A549 (cell line): ENCODE measurements around the gene NAA40.

Source experiments
- CEBPB ChIP-seq, 2 experiments: fragments of >200 bp in 1 of 2; sonication (Bioruptor Twin) in 1 of 2; formaldehyde crosslinking in 1 of 2; IDR thresholded peaks; 2 replicates each; pipeline ENCODE4 v1.6.1; 2012 to 2016
- MAX ChIP-seq: IDR thresholded peaks from 2 replicates; pipeline ENCODE4 v1.6.1; 2012
- MAZ ChIP-seq: fragments of 150-350 bp; IDR thresholded peaks from 2 replicates; pipeline ENCODE4 v1.6.1; 2014; ENCODE audit warnings: antibody characterized with exemption, low read depth, low read length, borderline replicate concordance
- POLR2A ChIP-seq: IDR thresholded peaks from 2 replicates; pipeline ENCODE4 v1.6.1; 2012; ENCODE audit warnings: mild to moderate bottlenecking, low read length
- RAD21 ChIP-seq, 2 experiments: fragments of >200 bp in 1 of 2; sonication (Bioruptor Twin) in 1 of 2; formaldehyde crosslinking in 1 of 2; IDR thresholded peaks in 1 of 2; conservative IDR thresholded peaks in 1 of 2; 2 replicates in 1 of 2; 3 replicates in 1 of 2; pipeline ENCODE4 v1.6.1; 2012 to 2018; ENCODE audit warnings: inconsistent platforms in 1 of 2
- REST ChIP-seq: fragments of 200-600 bp; sonication (generic); IDR thresholded peaks from 2 replicates; pipeline ENCODE4 v1.6.1; 2016; ENCODE audit warnings: antibody characterized with exemption, mild to moderate bottlenecking, moderate library complexity
- ZNF302 ChIP-seq: fragments of 250-450 bp; sonication (Bioruptor Pico); IDR thresholded peaks from 2 replicates; pipeline ENCODE4 v1.9.0; 2021; ENCODE audit warnings: inconsistent platforms, mild to moderate bottlenecking, moderate library complexity
- TF ChIP-seq, protein P1 (sequence below): fragments of >200 bp; sonication (Bioruptor Twin); formaldehyde crosslinking; IDR thresholded peaks from 3 replicates; pipeline ENCODE4 v1.5.1; 2016

GRCh38 chr11:63985812-63986155, 47.0 kb downstream of the NAA40 start:
- TF ChIP-seq POLR2A (no peak), MAZ (no peak), CEBPB (IDR thresholded peaks at IDR 0.05) (no peak), REST (no peak), ZNF302 (CRISPR knock-in tag) (no peak), RAD21 (conservative IDR thresholded peaks at IDR 0.05 in 1 of 2, IDR thresholded peaks at IDR 0.05 in 1 of 2) (no peak), MAX (no peak)
- TF ChIP-seq, protein P1, sequence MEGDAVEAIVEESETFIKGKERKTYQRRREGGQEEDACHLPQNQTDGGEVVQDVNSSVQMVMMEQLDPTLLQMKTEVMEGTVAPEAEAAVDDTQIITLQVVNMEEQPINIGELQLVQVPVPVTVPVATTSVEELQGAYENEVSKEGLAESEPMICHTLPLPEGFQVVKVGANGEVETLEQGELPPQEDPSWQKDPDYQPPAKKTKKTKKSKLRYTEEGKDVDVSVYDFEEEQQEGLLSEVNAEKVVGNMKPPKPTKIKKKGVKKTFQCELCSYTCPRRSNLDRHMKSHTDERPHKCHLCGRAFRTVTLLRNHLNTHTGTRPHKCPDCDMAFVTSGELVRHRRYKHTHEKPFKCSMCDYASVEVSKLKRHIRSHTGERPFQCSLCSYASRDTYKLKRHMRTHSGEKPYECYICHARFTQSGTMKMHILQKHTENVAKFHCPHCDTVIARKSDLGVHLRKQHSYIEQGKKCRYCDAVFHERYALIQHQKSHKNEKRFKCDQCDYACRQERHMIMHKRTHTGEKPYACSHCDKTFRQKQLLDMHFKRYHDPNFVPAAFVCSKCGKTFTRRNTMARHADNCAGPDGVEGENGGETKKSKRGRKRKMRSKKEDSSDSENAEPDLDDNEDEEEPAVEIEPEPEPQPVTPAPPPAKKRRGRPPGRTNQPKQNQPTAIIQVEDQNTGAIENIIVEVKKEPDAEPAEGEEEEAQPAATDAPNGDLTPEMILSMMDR = no peak
